HepG2 (cell line): ENCODE data around the gene CUL2. TPM values are rescaled to one million over a fixed set of nuclear protein-coding genes. Genes with fewer than 3 reads are reported as not detected.

Experiments used
- CREM ChIP-seq, 2 experiments: sonication (generic) in 1 of 2; formaldehyde crosslinking in 1 of 2; IDR thresholded peaks; 2 replicates each; pipeline versions ENCODE4 v1.4.0 to v1.6.1; 2016 to 2020; ENCODE audit warnings: antibody characterized with exemption in 1 of 2, mild to moderate bottlenecking in 1 of 2, missing genetic modification reagents in 1 of 2
- ERF ChIP-seq: IDR thresholded peaks from 2 replicates; pipeline ENCODE4 v1.6.1; 2018; ENCODE audit warnings: missing biosample characterization, missing genetic modification reagents
- GATAD1 ChIP-seq: IDR thresholded peaks from 2 replicates; pipeline ENCODE4 v1.6.1; 2016; ENCODE audit warnings: missing genetic modification reagents, missing compliant biosample characterization
- HDAC6 ChIP-seq: fragments of 200-600 bp; sonication (generic); IDR thresholded peaks from 2 replicates; pipeline ENCODE4 v1.7.0; 2017; ENCODE audit warnings: mild to moderate bottlenecking, antibody characterized with exemption, low read length, low read depth
- HMGA1 ChIP-seq: sonication (generic); formaldehyde crosslinking; conservative IDR thresholded peaks from 2 replicates; pipeline ENCODE4 v1.4.0; 2020; ENCODE audit warnings: missing genetic modification reagents
- KDM1A ChIP-seq: IDR thresholded peaks from 2 replicates; pipeline ENCODE4 v1.6.1; 2016; ENCODE audit warnings: missing compliant biosample characterization
- MTF2 ChIP-seq: sonication (generic); formaldehyde crosslinking; IDR thresholded peaks from 2 replicates; pipeline ENCODE4 v1.5.0; 2020; ENCODE audit warnings: missing genetic modification reagents, borderline replicate concordance
- MZF1 ChIP-seq: sonication (generic); formaldehyde crosslinking; IDR thresholded peaks from 2 replicates; pipeline ENCODE4 v1.8.1; 2023; ENCODE audit warnings: mild to moderate bottlenecking, missing genetic modification reagents, borderline replicate concordance
- NAIF1 ChIP-seq: sonication (generic); formaldehyde crosslinking; IDR thresholded peaks from 2 replicates; pipeline ENCODE4 v1.5.0; 2020; ENCODE audit warnings: mild to moderate bottlenecking, missing genetic modification reagents, borderline replicate concordance
- POLR2AphosphoS5 ChIP-seq: IDR thresholded peaks from 2 replicates; pipeline ENCODE4 v1.6.1; 2012; ENCODE audit warnings: low read depth, low read length
- RFXANK ChIP-seq: IDR thresholded peaks from 2 replicates; pipeline ENCODE4 v1.6.1; 2016
- SIN3A ChIP-seq: IDR thresholded peaks from 2 replicates; pipeline ENCODE4 v1.6.1; 2011; ENCODE audit warnings: low read depth, mild to moderate bottlenecking, control low read depth, low read length, borderline replicate concordance
- ZBTB1 ChIP-seq: sonication (generic); formaldehyde crosslinking; IDR thresholded peaks from 2 replicates; pipeline ENCODE4 v1.4.0; 2020; ENCODE audit warnings: missing genetic modification reagents, borderline replicate concordance
- ZBTB38 ChIP-seq: sonication (generic); formaldehyde crosslinking; IDR thresholded peaks from 2 replicates; pipeline ENCODE4 v1.5.1; 2020; ENCODE audit warnings: mild to moderate bottlenecking, missing genetic modification reagents
- ZMAT3 ChIP-seq: sonication (generic); formaldehyde crosslinking; conservative IDR thresholded peaks from 2 replicates; pipeline ENCODE4 v1.7.0; 2021; ENCODE audit warnings: missing genetic modification reagents
- ZNF124 ChIP-seq: sonication (generic); formaldehyde crosslinking; IDR thresholded peaks from 2 replicates; pipeline ENCODE4 v1.4.0; 2020; ENCODE audit warnings: missing genetic modification reagents
- ZNF234 ChIP-seq: sonication (generic); formaldehyde crosslinking; conservative IDR thresholded peaks from 2 replicates; pipeline ENCODE4 v1.5.1; 2020; ENCODE audit warnings: mild to moderate bottlenecking, missing genetic modification reagents
- ZNF468 ChIP-seq: sonication (generic); formaldehyde crosslinking; IDR thresholded peaks from 2 replicates; pipeline ENCODE4 v1.8.0; 2022; ENCODE audit warnings: mild to moderate bottlenecking, moderate library complexity, missing genetic modification reagents
- ZNF510 ChIP-seq: sonication (generic); formaldehyde crosslinking; IDR thresholded peaks from 2 replicates; pipeline ENCODE4 v1.4.0; 2020; ENCODE audit warnings: low read depth, mild to moderate bottlenecking, missing genetic modification reagents
- ZNF547 ChIP-seq: sonication (generic); formaldehyde crosslinking; IDR thresholded peaks from 2 replicates; pipeline ENCODE4 v1.5.1; 2020; ENCODE audit warnings: mild to moderate bottlenecking, missing genetic modification reagents
- ZNF766 ChIP-seq: sonication (generic); formaldehyde crosslinking; IDR thresholded peaks from 2 replicates; pipeline ENCODE4 v1.5.0; 2020; ENCODE audit warnings: missing genetic modification reagents, borderline replicate concordance
- ZNF773 ChIP-seq: sonication (generic); formaldehyde crosslinking; IDR thresholded peaks from 2 replicates; pipeline ENCODE4 v1.4.0; 2020; ENCODE audit warnings: missing genetic modification reagents, borderline replicate concordance
- ZSCAN12 ChIP-seq: sonication (generic); formaldehyde crosslinking; IDR thresholded peaks from 2 replicates; pipeline ENCODE4 v1.9.0; 2021; ENCODE audit warnings: mild to moderate bottlenecking, missing genetic modification reagents
- polyA plus RNA-seq, 8 experiments: library from polyadenylated mRNA; depleted of rRNA in 3 of 8; stranded (reverse) in 7 of 8; unstranded in 1 of 8; fragments of >200 nt; fragmentation: Illumina TruSeq in 4 of 8; extraction: Trizol in 4 of 8; gene quantifications; 2 replicates each; pipeline versions ENCODE4 v1.2.1 to v1.2.3, GENCODE V29; 2011 to 2016; ENCODE audit warnings: low read depth in 4 of 8, missing spikeins in 1 of 8, mixed read lengths in 1 of 8; ENCODE audit not compliant: insufficient read depth in 1 of 8
- total RNA-seq, 5 experiments: library from RNA; depleted of rRNA; stranded (reverse); fragments of >200 nt; fragmentation: Illumina TruSeq; extraction: Trizol; gene quantifications; 2 replicates each; pipeline ENCODE4 v1.2.3, GENCODE V29; 2016; ENCODE audit warnings: low read depth in 1 of 5
- TF ChIP-seq, protein P1 (sequence below): sonication (generic); formaldehyde crosslinking; IDR thresholded peaks from 2 replicates; pipeline ENCODE4 v1.4.0; 2020; ENCODE audit warnings: mild to moderate bottlenecking, missing genetic modification reagents
- TF ChIP-seq, protein P2 (sequence below): sonication (generic); formaldehyde crosslinking; IDR thresholded peaks from 2 replicates; pipeline ENCODE4 v1.8.0; 2022; ENCODE audit warnings: mild to moderate bottlenecking, missing genetic modification reagents; ENCODE audit not compliant: insufficient replicate concordance

CUL2 gene
- total and polyA plus RNA-seq, 2 of the 13 experiments (the other 11 are each of a cell fraction or from before 2014, with no cell fraction given): 9.6 to 33.1 TPM

DNA sequence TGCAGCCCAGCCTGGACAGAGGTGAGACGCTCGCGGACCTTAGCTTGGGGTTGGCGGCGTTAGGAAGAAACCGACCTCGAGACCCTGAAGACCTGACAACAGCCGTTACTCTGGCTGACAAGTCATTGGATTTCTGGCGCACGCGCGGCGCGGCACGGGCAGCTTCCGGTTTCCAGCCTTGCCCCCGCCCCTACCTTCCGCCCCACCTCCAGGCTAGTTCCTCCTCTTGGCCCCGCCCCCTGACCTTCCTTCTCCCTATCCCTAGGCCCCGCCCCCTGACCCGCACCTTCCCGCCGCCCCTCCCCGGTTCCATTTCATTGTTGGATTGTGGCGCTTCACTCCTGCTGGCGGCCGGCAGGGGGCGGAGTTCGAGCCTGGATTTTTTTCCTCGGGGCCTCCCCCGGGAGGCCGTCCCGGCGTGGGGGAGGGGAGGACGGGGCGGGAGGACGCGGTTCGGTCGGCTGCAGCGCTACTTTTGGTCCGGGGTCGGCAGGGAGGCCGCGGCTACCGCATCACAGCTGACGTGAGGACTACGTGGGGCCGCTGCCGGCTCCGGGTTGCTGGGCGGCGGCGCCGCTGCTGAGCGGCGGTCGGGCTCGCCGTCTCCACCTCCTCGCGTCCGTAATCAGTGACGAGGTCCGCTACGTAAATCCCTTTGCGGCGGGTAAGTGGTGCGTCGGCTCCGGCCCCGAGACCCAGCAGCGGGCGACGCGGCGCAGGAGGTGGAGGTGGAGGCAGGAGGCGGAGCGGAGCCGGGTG, 36.6 kb upstream of the CUL2 start, which contains the start of gene CREM (continued):
- TF ChIP-seq, protein P1, sequence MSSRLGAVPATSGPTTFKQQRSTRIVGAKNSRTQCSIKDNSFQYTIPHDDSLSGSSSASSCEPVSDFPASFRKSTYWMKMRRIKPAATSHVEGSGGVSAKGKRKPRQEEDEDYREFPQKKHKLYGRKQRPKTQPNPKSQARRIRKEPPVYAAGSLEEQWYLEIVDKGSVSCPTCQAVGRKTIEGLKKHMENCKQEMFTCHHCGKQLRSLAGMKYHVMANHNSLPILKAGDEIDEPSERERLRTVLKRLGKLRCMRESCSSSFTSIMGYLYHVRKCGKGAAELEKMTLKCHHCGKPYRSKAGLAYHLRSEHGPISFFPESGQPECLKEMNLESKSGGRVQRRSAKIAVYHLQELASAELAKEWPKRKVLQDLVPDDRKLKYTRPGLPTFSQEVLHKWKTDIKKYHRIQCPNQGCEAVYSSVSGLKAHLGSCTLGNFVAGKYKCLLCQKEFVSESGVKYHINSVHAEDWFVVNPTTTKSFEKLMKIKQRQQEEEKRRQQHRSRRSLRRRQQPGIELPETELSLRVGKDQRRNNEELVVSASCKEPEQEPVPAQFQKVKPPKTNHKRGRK: no peak
- TF ChIP-seq KDM1A (CRISPR knock-in tag): no peak
- TF ChIP-seq ZBTB38: no peak; the same call in 1 of the 2 replicates
- TF ChIP-seq ZNF468 (CRISPR knock-in tag): no peak
- TF ChIP-seq MZF1 (CRISPR knock-in tag): no peak
- TF ChIP-seq HMGA1 (CRISPR knock-in tag): no peak
- peak; percentile 38; the same call in 1 of the 2 replicates for TF ChIP-seq ZMAT3
- TF ChIP-seq HDAC6: no peak
- TF ChIP-seq GATAD1: no peak; the same call in none of the 2 replicates
- no peak; the same call in 1 of the 2 replicates for TF ChIP-seq ZNF766 (CRISPR knock-in tag)
- TF ChIP-seq, protein P2, sequence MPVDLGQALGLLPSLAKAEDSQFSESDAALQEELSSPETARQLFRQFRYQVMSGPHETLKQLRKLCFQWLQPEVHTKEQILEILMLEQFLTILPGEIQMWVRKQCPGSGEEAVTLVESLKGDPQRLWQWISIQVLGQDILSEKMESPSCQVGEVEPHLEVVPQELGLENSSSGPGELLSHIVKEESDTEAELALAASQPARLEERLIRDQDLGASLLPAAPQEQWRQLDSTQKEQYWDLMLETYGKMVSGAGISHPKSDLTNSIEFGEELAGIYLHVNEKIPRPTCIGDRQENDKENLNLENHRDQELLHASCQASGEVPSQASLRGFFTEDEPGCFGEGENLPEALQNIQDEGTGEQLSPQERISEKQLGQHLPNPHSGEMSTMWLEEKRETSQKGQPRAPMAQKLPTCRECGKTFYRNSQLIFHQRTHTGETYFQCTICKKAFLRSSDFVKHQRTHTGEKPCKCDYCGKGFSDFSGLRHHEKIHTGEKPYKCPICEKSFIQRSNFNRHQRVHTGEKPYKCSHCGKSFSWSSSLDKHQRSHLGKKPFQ: peak; percentile 87
- peak; percentile 29 for TF ChIP-seq ZNF547 (CRISPR knock-in tag)
- no peak; the same call in 1 of the 2 replicates for TF ChIP-seq CREM (IDR thresholded peaks at IDR 0.05)
- 0 out of 2 replicates have a peak, but pooled peaks have one; percentile 44 for TF ChIP-seq CREM (CRISPR knock-in tag; IDR thresholded peaks at IDR 0.05)
- TF ChIP-seq MTF2 (CRISPR knock-in tag): no peak
- no peak for TF ChIP-seq RFXANK (CRISPR knock-in tag)
- TF ChIP-seq ERF (CRISPR knock-in tag): peak; percentile 10
- peak; percentile 88 for TF ChIP-seq ZNF510 (CRISPR knock-in tag)
- TF ChIP-seq ZNF234 (CRISPR knock-in tag): no peak
- 0 out of 2 replicates have a peak, but pooled peaks have one; percentile 36 for TF ChIP-seq ZNF124 (CRISPR knock-in tag)
- TF ChIP-seq NAIF1 (CRISPR knock-in tag): peak; percentile 97
- TF ChIP-seq ZNF773 (CRISPR knock-in tag): 0 out of 2 replicates have a peak, but pooled peaks have one; percentile 76
- peak; percentile 82 for TF ChIP-seq POLR2AphosphoS5
- TF ChIP-seq ZSCAN12 (CRISPR knock-in tag): no peak
- no peak for TF ChIP-seq ZBTB1 (CRISPR knock-in tag)
- no peak; the same call in 1 of the 2 replicates for TF ChIP-seq SIN3A
